ENCODE results near the gene CLBA1. TPM values are rescaled to one million over a fixed set of nuclear protein-coding genes. Genes with fewer than 3 reads are reported as not detected.

CLBA1 gene
- total RNA-seq, 1 experiment from 2014 or later, result 14.8 TPM

DNA sequence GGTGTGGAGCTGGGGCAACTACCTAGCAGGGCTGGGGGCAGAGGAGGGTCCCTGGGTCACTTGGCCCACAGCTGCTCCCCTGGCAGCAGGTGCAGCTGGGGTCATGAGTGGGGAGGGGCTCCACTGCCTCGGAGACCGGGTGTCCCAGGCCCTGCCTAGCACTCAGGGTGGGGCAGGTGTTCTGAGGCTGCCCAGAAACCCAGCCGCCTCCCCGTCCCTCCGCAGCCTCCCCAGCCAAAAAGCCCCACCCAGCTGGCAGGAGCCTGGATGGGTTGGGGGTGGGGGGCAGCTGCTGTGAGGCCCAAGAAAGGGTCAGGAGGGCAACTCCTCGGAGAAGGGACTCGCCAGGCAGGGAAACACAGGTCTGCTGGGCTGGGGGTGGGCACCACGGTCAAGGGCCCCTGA is 18.6 kb upstream of the CLBA1 start (continued):
- TF ChIP-seq ZNF274 (IDR thresholded peaks at IDR 0.05; ENCODE audit: low read depth, low read length), result no peak
- TF ChIP-seq EZH2 (IDR thresholded peaks at IDR 0.05), result no peak
- no peak for TF ChIP-seq CBX3 (IDR thresholded peaks at IDR 0.05; ENCODE audit: low read depth)

- peaks cover 50 to 62% of the 10 kb centered on the region in 2 experiments for H3K4me1 ChIP-seq (ENCODE audit: control insufficient read depth in 1 of 2, insufficient read depth in 2 of 2, low read length in 2 of 2)
- peak; percentile 34 for ATAC-seq
Observed at GRCh38 chr14:104967386-104968152, 18.0 kb upstream of the CLBA1 start.

GRCh38 chr14:104968153-104968527 is 17.4 kb upstream of the CLBA1 start:
- H3K36me3 ChIP-seq (ENCODE audit: control insufficient read depth in 1 of 2, insufficient read depth in 2 of 2, low read length in 2 of 2), result no peaks in the 10 kb centered on the region; a peak in 1 of 4 replicates
- no peaks in the 10 kb centered on the region for H3K79me2 ChIP-seq (ENCODE audit: insufficient read depth, low read length)
- TF ChIP-seq CEBPB (IDR thresholded peaks at IDR 0.05; ENCODE audit: low read depth), result no peak
- H2AFZ ChIP-seq (ENCODE audit: low read depth, low read length, poor library complexity, severe bottlenecking), result no peak overlapping the region
- H4K20me1 ChIP-seq (ENCODE audit: insufficient read depth), result no peaks in the 10 kb centered on the region
- intact Hi-C loops (cut with micrococcal nuclease), result no loop called here
- H3K4me2 ChIP-seq (ENCODE audit: low read length), result peak overlapping the region; percentile 90
- H3K27me3 ChIP-seq (ENCODE audit: insufficient read depth, low read length), result no peaks in the 10 kb centered on the region
- H3K9me3 ChIP-seq (ENCODE audit: control insufficient read depth in 1 of 2, insufficient read depth in 1 of 2, low read depth in 1 of 2, low read length in 2 of 2), result no peaks in the 10 kb centered on the region
- ATAC-seq (peak; percentile 29), DNase-seq (ENCODE audit: low read depth, low spot score) (no peak)
- ChIA-PET RAD21 (ENCODE audit: low non-redundant PET in 1 of 2, low total read pairs in 2 of 2, uncharacterized antibody in 2 of 2, unreplicated experiment in 2 of 2) (no interaction called here), POLR2A (no interaction called here), CTCF (interaction anchor here (1.1 to 1.3 kb wide), 2 partner anchors 68 to 77 kb away, joined by 3 read pairs; no protein-coding TSS in a partner anchor)
- no TSS peak for BruUV-seq (replicated peaks)
- peak overlapping the region; percentile 98 for H3K27ac ChIP-seq (ENCODE audit: low read depth, low read length)
- no peaks in the 10 kb centered on the region for H3K9me2 ChIP-seq (ENCODE audit: insufficient read depth)
- peak overlapping the region; percentile 80 for H3K9ac ChIP-seq (ENCODE audit: low read length)
- peaks cover 55 to 68% of the 10 kb centered on the region in 2 experiments for H3K4me1 ChIP-seq (ENCODE audit: control insufficient read depth in 1 of 2, insufficient read depth in 2 of 2, low read length in 2 of 2)
- peak overlapping the region; percentile 42 to 56 for H3K4me3 ChIP-seq (replicated peaks in 1 of 2; ENCODE audit: low read depth in 1 of 2, low read length in 2 of 2)

More at GRCh38 chr14:104967386-104968152, 18.0 kb upstream of the CLBA1 start:
- H3K9ac ChIP-seq (ENCODE audit: low read length), result peak overlapping the region; percentile 80
- H3K79me2 ChIP-seq (ENCODE audit: insufficient read depth, low read length), result no peaks in the 10 kb centered on the region
- no TSS peak for BruUV-seq (replicated peaks)
- H3K4me3 ChIP-seq (replicated peaks in 1 of 2; ENCODE audit: low read depth in 1 of 2, low read length in 2 of 2), result peak overlapping the region; percentile 42 to 56
- ChIA-PET CTCF (interaction anchor here (1.1 to 1.3 kb wide), 2 partner anchors 69 to 78 kb away, joined by 3 read pairs; no protein-coding TSS in a partner anchor), RAD21 (ENCODE audit: low non-redundant PET in 1 of 2, low total read pairs in 2 of 2, uncharacterized antibody in 2 of 2, unreplicated experiment in 2 of 2) (no interaction called here), POLR2A (no interaction called here)
- H3K27me3 ChIP-seq (ENCODE audit: insufficient read depth, low read length), result no peaks in the 10 kb centered on the region
- no peak for DNase-seq (ENCODE audit: low read depth, low spot score)
- H3K27ac ChIP-seq (ENCODE audit: low read depth, low read length), result peak overlapping the region; percentile 98
- H3K9me2 ChIP-seq (ENCODE audit: insufficient read depth), result no peaks in the 10 kb centered on the region
- intact Hi-C loops (cut with micrococcal nuclease), result no loop called here
- no peak overlapping the region for H2AFZ ChIP-seq (ENCODE audit: low read depth, low read length, poor library complexity, severe bottlenecking)
- no peaks in the 10 kb centered on the region for H3K9me3 ChIP-seq (ENCODE audit: control insufficient read depth in 1 of 2, insufficient read depth in 1 of 2, low read depth in 1 of 2, low read length in 2 of 2)
- TF ChIP-seq CEBPB (IDR thresholded peaks at IDR 0.05; ENCODE audit: low read depth), result no peak
- no peak for TF ChIP-seq EGR1 (IDR thresholded peaks at IDR 0.05; ENCODE audit: low read depth)
- TF ChIP-seq JUND (IDR thresholded peaks at IDR 0.05), result no peak
- TF ChIP-seq ZFX (IDR thresholded peaks at IDR 0.05), result 0 out of 2 replicates have a peak, but pooled peaks have one; percentile 22
- TF ChIP-seq SIN3A (IDR thresholded peaks at IDR 0.05; ENCODE audit: low read depth), result no peak
- TF ChIP-seq SRF (IDR thresholded peaks at IDR 0.05; ENCODE audit: low read depth), result no peak
- TF ChIP-seq TCF7L2 (IDR thresholded peaks at IDR 0.05; ENCODE audit: borderline replicate concordance, extremely low read depth, insufficient read depth, insufficient read length), result no peak
- H4K20me1 ChIP-seq (ENCODE audit: insufficient read depth), result no peaks in the 10 kb centered on the region
- no peaks in the 10 kb centered on the region; a peak in 1 of 4 replicates for H3K36me3 ChIP-seq (ENCODE audit: control insufficient read depth in 1 of 2, insufficient read depth in 2 of 2, low read length in 2 of 2)
- peak overlapping the region; percentile 90 for H3K4me2 ChIP-seq (ENCODE audit: low read length)

All from HCT116 (cell line).